Measurements from ENCODE around the gene SLC25A25. TPM values are rescaled to one million over a fixed set of nuclear protein-coding genes. Genes with fewer than 3 reads are reported as not detected.
"Not testable (repeated sequence)": the region's sequence is repeated elsewhere in the genome, so short reads cannot be mapped to it uniquely, and the experiment has no call there.

Gene SLC25A25
- total RNA-seq, 1 donor from 2014 or later: 9.7 TPM

- Mint-ChIP-seq H3K27ac (peak overlapping the region; percentile 99), H3K4me1 (ENCODE audit: low read depth) (peaks cover 21% of the 10 kb centered on the region), H3K36me3 (ENCODE audit: insufficient read depth) (peaks cover 4% of the 10 kb centered on the region), H3K9me3 (ENCODE audit: low read depth) (peaks cover 5% of the 10 kb centered on the region), H3K27me3 (peaks cover 3% of the 10 kb centered on the region), H3K4me3 (ENCODE audit: low read depth) (peak overlapping the region; percentile 98)
- DNase-seq (ENCODE audit: low spot score, unreplicated experiment): peak; percentile 73
- no peak for TF ChIP-seq CTCF (IDR thresholded peaks at IDR 0.05; ENCODE audit: unreplicated experiment)
Observed at GRCh38 chr9:128127990-128128835, 60.2 kb downstream of the SLC25A25 start.

GRCh38 chr9:128128836-128129590 lies 61.0 kb downstream of the SLC25A25 start:
- H3K4me3 Mint-ChIP-seq (ENCODE audit: low read depth): peak overlapping the region; percentile 98
- DNase-seq (ENCODE audit: low spot score, unreplicated experiment): no peak
- H3K9me3 Mint-ChIP-seq (ENCODE audit: low read depth): peaks cover 5% of the 10 kb centered on the region
- TF ChIP-seq CTCF (IDR thresholded peaks at IDR 0.05; ENCODE audit: unreplicated experiment): no peak
- H3K36me3 Mint-ChIP-seq (ENCODE audit: insufficient read depth): peaks cover 2% of the 10 kb centered on the region
- peaks cover 21% of the 10 kb centered on the region for H3K4me1 Mint-ChIP-seq (ENCODE audit: low read depth)
- H3K27ac Mint-ChIP-seq: no peak overlapping the region
- H3K27me3 Mint-ChIP-seq: peaks cover 3% of the 10 kb centered on the region

DNA sequence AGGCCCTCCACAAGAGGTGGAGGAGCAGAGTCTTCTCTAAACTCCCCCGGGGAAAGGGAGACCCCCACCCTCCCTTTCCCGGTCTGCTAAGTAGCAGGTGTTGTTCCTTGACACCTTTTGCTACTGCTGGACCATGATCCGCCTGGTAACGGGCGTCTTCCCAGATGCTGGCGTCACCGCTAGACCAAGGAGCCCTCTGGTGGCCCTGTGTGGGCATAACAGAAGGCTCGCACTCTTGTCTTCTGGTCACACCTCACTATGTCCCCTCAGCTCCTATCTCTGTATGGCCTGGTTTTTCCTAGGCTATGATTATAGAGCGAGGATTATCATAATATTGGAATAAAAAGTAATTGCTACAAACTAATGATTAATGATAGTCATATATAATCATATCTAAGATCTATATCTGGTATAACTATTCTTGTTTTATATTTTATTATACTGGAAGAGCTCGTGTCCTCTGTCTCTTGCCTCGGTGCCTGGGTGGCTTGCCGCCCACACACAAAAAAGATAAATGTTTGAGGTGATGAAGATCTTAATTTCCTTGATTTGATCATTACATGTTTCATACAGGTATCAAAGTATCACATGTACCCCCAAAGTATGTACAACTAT lies 62.1 kb downstream of the SLC25A25 start:
- peak; percentile 46 for TF ChIP-seq CTCF (IDR thresholded peaks at IDR 0.05; ENCODE audit: unreplicated experiment)
- H3K9me3 Mint-ChIP-seq (ENCODE audit: low read depth); DNase-seq (ENCODE audit: low spot score, unreplicated experiment); H3K36me3 Mint-ChIP-seq (ENCODE audit: insufficient read depth); H3K27ac Mint-ChIP-seq; H3K27me3 Mint-ChIP-seq: not testable (repeated sequence)
- Mint-ChIP-seq H3K4me3 (ENCODE audit: low read depth) (peak overlapping the region; percentile 98), H3K4me1 (ENCODE audit: low read depth) (peaks cover 21% of the 10 kb centered on the region)

DNA sequence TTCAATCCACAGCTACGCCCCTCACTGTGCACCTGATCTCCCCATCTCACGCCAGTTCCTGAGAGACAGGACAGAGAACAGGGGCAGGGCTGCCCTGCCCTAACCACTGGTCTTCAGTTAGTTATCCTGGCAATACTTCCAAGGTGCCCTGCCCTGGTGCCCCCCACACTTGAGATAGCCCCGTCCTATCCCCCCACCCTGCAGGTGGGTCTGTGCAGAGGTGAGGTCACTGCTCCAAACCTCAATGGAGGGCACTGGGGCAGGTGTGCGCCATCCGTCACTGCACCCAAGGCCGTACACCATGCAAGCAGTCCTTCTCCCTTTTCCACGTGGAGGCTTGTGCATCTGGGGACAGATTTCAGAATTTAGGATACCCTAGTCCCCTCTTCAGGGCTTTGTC lies 62.6 kb downstream of the SLC25A25 start:
- not testable (repeated sequence) for DNase-seq (ENCODE audit: low spot score, unreplicated experiment); H3K27me3 Mint-ChIP-seq; H3K27ac Mint-ChIP-seq; H3K4me3 Mint-ChIP-seq (ENCODE audit: low read depth); H3K9me3 Mint-ChIP-seq (ENCODE audit: low read depth); H3K36me3 Mint-ChIP-seq (ENCODE audit: insufficient read depth)
- peaks cover 21% of the 10 kb centered on the region for H3K4me1 Mint-ChIP-seq (ENCODE audit: low read depth)

DNA sequence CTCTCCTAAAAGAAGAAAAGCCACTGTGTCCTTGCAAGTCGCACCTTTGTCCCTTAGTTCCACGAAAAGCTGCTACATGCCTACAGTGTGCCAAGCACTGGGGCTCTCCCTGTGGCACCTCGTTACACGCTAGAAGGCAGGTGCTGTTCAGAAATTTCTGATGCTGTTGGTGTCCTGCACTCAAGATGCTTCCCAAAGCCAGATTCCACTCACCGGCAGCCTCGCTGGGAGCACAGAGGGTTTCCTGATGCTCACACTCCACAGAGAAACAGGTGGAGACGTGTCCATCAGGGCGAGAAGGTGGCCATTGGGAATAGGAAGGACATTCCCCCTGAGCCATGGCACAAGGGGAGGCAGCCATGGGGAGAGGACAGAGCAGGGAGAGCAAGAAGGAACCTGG lies 63.3 kb downstream of the SLC25A25 start:
- peaks cover 15% of the 10 kb centered on the region for H3K4me1 Mint-ChIP-seq (ENCODE audit: low read depth)
- not testable (repeated sequence) for H3K4me3 Mint-ChIP-seq (ENCODE audit: low read depth); H3K9me3 Mint-ChIP-seq (ENCODE audit: low read depth); H3K27me3 Mint-ChIP-seq; H3K36me3 Mint-ChIP-seq (ENCODE audit: insufficient read depth); DNase-seq (ENCODE audit: low spot score, unreplicated experiment)
- peak overlapping the region; percentile 86 for H3K27ac Mint-ChIP-seq

- not testable (repeated sequence) for DNase-seq (ENCODE audit: low spot score, unreplicated experiment); H3K27me3 Mint-ChIP-seq; H3K36me3 Mint-ChIP-seq (ENCODE audit: insufficient read depth); H3K4me3 Mint-ChIP-seq (ENCODE audit: low read depth); H3K9me3 Mint-ChIP-seq (ENCODE audit: low read depth)
- peak overlapping the region; percentile 86 for H3K27ac Mint-ChIP-seq
- H3K4me1 Mint-ChIP-seq (ENCODE audit: low read depth): peaks cover 14% of the 10 kb centered on the region
Observed at GRCh38 chr9:128132139-128132538, 64.1 kb downstream of the SLC25A25 start.

- H3K9me3 Mint-ChIP-seq (ENCODE audit: low read depth); H3K4me3 Mint-ChIP-seq (ENCODE audit: low read depth); H3K36me3 Mint-ChIP-seq (ENCODE audit: insufficient read depth); H3K27ac Mint-ChIP-seq; DNase-seq (ENCODE audit: low spot score, unreplicated experiment); H3K27me3 Mint-ChIP-seq: not testable (repeated sequence)
- peaks cover 14% of the 10 kb centered on the region for H3K4me1 Mint-ChIP-seq (ENCODE audit: low read depth)
Observed at GRCh38 chr9:128135561-128135960, 67.5 kb downstream of the SLC25A25 start.
